HG02763 (cell line): ENCODE data around the gene TMEM62.
"Not testable (repeated sequence)": the region's sequence is repeated elsewhere in the genome, so short reads cannot be mapped to it uniquely, and the experiment has no call there.

Experiments
- ATAC-seq: cut with Tn5 transposase; IDR thresholded peaks from one replicate; pipeline ENCODE4 v1.9.1; 2021; ENCODE audit warnings: mild to moderate bottlenecking, moderate library complexity; ENCODE audit not compliant: unreplicated experiment

The TMEM62 gene

DNA sequence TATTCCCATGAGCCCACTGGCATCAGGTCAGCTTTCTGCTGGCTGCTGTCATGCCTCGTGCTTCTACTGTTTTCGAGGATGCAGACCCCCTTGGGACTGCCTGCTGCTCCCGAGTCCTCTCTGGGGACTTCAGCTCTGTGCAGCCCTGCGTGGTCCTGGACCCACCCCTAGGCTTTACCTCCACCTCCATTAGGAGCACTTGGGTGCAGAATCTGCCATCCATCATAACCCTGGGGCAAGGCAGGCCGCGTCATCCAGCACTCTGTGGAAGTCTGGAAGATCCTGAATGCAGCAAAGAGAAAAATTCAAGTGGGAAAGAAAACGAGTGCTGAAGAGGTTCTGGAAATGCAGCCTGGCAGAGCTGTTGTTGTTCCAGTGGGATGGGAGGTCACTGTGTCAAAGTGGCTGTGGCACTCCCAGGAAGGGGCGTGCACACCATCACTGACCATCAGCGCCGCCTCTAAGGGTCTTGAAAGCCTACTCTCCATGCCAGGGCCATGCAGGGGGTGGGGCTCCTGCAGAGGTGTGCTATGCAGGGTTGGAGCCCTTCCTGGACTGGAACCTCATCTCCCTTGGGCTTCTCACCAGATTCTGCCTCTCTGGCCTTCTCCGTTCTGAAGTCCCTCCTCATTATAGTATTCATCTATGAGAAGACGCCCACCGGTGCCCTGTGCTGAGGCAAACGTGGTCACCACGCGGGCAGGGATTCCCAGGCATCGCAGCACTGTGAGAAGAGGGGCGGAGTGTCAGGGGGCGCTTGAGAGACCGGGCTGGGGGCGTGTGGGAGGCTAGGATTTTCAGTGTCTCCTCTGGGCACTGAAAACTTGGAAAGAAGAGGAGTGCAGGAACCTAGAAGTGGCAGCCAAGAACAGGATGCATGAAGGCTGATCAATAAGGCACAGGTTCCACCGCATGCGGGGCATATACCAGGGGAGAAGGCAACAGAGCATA lies 74.9 kb downstream of the TMEM62 start:
- no peak for ATAC-seq

DNA sequence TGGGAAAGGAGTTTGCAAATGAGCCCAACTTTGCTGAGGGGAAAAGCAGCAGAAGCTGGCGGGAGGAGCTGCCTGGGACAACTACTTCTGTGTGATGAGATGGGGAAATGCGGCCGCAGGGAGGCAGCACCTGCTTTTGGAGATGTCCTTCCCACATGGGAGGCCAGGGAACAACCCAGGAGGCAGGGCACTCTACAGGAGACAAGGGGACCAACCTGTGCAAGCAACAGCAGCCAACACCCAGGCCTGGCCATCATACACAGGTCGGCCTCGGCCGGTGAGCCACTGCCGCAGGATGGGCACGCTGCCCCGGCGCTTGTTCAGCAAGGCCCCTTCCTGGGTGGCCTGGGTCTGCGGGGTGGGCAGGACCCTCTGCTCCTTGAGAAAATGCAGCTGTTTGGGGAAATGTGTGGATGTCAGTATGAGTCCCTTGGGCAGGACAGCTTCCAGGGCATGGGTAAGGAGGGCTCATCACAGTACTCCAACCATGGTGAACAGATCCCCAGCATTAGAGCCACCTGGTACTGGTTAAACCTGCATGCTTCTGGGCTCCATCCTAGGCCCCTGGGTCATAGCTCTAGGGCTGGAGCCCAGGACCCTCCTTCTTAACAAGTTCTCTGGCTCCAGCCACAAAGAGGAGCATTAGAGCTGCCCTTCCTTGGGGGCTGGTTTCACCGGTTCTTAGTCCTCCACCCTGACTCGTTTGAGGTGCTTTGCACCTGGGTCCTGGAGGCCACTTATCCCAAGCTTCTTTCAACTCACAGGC lies 75.9 kb downstream of the TMEM62 start:
- no peak for ATAC-seq

DNA sequence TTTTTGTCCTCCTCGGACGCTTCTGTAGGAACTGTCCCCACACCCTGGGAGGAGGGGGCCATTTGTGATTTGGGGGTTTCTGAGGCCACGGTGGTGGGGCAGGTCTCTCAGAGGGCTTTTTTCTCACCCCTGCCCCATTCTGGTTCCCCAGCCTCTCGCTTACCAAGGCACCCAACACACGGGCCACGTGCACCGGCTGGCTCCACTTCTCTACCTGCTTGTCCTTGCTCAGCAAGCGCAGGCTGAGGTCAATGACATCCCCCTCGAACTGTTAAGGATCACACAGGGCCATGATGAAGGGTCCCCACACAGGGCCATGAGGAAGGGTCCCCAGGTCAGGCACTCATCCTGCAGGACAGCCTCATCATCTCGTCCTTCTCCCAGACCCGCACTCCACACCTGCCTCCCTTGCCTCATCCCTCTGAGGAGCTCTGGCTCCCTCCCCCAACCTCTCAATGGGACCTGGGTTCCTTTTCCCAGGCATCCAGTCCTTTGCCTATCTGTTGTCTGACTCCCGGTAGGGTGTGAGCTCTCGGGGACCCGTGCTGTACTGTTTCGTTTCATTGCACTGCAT lies 76.9 kb downstream of the TMEM62 start:
- ATAC-seq = no peak

DNA sequence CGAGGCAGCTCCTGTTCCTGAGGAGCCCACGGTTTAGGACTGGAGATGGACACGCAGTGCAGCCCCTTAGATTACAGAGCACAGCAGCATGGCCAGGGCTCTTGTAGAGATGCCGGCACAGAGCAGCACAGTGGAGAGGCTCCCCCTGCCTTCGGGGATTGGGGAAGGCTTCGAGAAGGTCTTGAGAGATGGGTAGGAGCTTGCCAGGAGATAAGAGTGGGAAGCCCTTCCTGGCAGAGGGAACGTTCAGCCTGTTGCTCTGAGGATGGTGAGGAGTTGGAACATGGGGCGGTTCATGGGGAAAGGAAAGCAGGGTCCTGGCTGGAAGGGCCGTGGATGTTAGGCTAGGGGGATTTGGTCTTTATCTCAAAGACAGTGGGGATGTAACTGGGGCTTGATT lies 77.4 kb downstream of the TMEM62 start:
- no peak for ATAC-seq

DNA sequence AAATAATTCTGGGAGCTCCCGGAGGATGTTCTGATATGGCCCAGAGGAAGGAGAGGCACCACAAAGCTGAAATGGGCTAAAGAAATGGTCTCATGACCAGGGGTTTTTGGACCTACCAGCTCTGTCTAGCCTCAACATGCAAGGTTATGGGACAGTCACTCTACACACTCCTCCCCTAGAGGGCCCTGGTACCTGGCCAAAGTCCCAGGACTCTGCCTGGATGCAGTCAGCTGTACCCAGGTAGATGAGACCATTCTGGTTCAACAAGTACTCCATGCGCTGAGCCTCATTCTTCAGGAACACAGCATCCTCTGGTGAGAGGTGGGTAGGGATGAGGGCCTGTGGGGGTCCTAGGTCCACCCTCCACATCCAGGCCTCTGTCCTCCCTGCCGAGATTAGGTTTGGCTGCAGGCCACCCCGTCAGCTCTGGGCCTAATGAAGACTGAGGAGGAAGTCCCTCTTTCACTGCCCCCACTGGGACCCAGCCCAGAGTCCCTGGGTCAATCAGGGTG lies 77.9 kb downstream of the TMEM62 start:
- no peak for ATAC-seq

DNA sequence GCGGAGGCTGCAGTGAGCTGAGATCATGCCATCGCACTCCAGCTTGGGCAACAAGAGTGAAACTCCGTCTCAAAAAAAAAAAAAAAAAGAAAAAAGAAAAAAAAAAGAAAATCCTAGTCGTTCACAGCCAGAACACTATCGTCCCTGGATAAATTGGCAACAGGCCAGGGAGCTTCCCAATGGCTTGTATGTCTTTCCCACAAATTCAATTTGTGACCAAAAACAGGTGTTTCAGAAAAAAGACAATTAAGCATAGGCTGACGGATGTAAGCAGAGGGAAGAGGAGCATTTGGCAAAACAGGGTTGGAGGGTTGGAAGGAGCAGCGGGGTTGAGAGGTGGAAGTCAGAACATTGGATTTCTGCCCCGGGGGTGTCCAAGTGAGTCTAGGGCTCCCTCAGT lies 78.9 kb downstream of the TMEM62 start:
- no peak for ATAC-seq

DNA sequence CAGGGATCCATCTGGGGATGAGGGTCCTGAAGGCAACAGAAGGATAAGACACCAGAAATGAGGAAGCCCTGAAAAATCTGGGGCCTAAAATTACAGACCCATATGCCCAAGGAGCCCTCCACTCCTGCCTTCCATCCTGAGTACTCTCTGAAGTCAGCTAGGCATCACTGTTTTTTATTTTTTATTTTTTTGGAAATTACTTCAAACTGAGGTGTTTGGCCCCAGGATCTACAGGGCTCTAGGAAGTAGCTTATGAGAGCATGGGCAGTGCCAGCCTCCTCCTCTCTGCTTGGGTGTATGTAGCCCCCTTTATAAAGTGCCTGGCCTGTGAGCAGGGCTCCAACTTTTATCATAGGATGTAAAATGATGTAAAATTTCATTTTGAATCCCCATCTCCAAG lies 79.6 kb downstream of the TMEM62 start:
- no peak for ATAC-seq

DNA sequence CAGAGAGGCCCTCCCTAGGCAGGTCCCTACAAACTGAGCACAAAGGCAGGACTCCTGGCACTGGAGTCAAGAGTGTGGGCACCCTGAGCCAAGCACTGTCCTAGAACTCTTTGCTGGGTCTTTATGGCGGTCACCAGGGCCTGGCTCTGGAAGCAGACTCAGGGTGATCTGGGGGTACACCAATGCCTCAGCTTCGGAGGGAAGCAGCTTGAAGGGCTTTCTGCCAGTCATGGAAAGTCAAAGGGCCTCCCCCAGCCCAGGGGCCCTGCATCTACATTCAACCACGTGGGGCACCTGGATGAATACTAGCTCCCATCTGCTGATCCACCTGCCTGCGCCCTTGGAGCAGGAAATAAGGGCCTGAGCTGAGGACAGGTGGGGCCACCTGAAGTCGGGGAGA lies 80.1 kb downstream of the TMEM62 start:
- no peak for ATAC-seq

DNA sequence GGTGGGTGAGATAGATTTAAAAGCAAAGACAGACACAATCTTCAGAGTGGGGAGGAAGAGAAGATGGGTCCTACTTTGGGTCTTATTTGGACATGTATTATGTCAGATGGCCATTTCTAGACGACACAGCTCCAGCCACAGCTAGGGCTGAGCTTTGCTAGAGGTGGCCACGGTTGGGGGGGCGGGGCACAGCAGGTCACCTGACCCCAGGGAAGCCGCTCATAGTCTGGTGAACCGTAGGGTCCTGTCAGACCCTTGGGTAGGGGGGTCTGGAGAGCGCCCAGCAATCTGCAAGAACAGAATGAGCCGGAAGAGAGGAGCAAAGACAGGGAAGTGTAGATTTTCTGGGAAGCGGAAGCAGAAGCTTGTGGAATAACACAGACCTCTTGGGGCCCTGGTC lies 80.8 kb downstream of the TMEM62 start:
- ATAC-seq = no peak

DNA sequence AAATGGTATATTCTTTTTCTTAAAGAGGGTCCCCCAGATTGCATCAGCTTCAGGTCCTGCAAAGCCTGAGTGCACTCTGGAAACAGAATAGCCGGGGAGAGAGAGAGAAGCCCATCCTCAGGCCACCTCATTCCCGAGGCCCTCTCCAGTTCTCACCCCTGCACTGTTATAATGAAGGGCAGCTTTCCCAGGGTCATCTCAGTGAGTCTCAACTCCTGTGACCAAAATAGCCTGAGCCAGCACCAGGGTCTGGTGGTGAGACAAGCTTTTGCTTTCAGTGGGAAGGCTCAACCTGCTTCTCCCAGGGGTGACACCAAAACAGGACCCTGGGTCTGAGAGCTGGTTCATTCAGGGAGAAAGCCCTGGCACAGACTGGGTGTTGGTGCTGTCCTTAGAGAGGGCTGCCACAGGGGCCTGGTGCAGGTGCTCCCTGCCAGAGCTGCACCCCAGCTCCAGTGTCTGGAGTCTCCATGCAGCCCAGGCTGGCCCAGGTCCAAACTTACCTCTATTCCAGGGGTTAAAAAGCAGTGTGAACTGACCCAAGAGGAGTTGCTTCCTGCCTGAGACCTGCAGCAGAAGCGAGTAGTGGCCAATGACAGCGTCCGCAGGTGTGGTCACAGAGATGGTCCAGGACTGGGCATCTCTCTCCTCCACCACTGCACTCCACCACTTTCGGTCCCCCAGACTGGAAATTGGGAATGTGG lies 81.4 kb downstream of the TMEM62 start:
- no peak for ATAC-seq

DNA sequence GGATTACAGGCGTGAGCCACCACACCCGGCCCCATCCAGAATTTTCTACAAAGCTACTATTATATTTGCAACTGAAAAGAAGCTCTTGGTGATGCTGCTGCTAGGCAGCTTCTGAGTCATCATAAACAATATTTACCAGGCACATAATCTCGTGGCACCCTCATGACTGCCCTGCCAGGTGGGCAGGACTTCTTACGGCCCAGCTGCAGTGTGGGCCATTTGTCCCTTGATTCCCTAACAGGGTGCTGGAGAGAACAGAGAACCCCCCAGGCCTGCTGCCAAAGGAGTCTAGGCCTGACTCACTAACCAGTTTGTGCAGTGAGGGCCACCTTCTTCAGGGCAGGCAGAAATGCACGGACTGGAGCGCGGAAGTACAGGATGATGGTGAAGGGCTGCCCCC lies 82.6 kb downstream of the TMEM62 start:
- no peak for ATAC-seq

DNA sequence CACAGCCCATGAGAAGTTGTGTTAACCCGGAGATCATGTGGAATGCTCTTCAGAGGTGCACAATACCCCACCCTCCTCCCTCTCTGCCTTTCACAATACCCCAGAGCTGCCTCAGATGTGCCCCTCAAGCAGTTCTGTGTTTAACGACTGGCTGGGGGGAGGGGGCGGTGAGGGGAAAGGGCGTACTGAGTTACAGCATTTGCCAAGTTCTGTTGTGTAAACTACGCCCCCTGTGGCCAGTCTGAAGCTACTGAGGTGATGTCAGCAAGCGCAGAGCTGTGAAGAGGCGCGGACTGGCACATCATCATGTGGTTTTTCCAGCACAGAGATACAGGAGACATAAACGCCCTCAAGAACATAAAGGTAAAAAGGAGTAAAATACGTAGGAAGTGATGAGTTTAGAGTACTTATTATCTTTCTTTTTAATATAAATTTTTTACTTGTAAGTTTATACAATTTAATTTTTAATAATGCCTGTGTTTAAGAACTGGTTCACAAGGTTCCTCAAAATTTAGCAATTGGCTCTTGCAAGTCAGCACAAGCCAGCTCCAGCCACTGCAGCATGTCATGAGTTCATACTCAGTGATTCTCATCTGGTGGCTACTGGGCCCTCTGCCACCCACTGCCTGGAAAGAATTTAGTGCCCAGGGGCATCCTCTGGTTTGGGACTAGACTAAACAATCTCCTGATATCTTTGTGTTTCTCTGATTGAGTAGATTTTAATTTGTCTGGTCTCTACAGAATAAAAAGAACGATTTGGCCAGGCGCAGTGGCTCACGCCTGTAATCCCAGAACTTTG lies 85.7 kb downstream of the TMEM62 start:
- no peak for ATAC-seq

DNA sequence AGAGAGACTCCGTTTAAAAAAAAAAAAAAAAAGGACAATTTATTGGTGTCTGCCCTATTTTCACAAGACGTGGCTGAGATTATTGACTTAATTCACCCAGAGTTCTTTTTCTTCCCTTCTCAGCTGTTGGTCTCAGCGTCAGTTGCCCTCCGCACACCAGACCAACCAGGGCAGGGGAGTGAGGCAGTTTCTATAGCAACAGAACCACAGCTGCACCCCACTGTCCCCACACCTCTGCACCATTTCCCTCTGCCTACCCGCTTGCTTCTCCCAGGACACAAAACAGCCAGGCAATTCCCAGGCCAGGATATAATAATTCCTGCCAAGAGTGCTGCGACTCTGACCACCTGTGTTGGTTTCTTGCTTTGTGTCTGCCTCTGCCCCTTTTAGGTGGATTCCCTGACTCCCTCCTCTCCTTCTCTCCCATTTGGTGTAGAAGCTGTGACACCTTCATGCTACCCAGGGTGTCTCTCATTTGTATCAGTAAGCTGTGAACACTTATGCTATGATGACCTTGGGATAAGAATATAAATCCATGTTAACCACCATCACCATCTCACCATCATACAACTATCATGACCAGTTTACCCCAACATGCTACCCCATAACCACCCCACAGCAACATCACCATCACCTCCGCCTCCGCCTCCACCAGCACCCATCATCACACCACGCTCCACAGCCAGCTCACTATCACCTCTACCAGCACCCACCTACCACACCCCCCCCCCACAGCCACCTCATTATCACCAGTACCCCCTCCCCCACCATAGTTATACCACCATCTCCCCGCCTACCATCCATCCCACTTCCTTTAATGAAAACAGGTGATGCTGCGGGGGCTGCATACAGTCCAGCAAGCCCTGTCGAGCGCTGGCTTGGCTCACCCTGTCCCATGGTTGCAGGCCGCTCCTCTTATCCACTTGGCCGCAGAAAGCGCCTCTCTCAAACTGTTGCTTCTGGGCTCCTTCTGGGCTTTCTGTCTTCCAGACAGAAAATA lies 86.8 kb downstream of the TMEM62 start:
- no peak for ATAC-seq

DNA sequence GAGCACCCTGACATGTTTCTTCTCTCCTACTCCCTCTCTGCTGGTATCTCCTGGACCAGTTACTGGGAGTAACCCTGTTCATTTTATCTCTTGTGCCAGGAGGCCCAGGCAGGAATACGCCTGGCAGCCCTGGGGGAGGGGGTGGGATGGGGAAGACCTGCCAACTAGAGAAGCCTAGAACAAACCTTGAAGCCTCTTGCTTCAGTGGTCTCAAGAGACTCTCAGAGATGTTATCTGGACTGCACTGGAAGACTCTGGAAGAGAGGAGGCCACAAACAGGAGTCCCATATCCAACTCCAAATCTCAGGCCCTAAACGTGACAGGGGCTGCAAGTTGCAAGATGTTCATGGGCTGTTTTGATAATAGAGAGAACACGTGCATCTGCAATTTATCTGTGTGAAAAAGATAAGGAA lies 87.6 kb downstream of the TMEM62 start, which contains the start of gene EPB42:
Gene EPB42 (minus strand): TSS at position 28 of the 413 bp plus-strand sequence. CDS start 193 bp downstream, outside the sequence.
- no peak for ATAC-seq

DNA sequence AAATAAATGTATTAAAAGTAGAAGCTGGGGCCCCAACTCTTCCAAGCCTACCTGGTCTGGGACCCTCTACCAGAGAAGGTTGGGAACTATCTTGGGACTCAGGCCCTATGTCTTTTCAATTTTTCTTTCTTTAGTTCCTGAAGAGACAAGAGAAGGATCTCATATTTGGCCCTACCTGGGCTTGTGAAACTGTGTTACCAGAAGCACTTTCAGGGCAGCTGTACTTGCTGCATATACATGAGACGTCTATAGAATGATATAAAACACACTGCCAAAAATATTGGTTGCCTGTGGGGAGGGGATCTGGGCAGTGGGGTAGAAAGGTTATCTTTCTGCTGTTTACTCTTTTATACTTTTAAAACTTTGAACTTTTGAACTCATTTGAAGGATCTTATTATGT lies 88.0 kb downstream of the TMEM62 start:
- ATAC-seq = no peak

DNA sequence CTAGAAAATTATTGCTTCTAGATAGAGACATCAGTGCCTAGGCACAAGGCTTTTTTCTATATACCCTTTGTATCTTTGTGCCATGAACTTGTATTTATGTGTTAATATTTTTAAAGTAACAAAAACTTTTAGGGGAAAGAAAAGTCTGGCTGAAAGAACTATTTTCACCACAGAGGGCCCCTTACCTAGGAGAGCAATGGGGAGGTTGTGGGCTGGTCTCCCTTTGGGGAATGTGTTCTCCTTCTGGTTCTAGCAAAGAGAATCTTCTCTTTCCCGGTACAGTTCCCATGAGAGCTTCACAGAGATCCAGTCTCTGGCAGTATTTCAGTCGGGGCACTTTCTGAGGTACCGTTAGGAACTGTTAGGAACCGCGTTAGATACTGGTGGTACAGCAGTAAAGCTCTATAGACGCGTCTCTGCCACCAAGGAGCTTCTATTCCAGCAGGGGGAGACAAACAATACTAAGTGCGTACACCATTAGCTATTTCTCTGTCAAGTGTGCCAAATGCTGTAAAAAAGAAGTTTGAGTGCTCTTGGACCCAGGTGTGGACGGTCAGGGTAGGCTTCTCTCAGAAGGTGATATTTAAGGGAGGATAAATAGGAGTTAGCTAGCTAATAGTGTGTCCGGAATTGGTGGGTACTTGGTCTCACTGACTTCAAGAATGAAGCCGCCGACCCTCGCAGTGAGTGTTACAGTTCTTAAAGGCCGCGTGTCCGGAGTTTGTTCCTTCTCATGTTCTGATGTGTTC lies 92.0 kb downstream of the TMEM62 start:
- ATAC-seq = no peak

DNA sequence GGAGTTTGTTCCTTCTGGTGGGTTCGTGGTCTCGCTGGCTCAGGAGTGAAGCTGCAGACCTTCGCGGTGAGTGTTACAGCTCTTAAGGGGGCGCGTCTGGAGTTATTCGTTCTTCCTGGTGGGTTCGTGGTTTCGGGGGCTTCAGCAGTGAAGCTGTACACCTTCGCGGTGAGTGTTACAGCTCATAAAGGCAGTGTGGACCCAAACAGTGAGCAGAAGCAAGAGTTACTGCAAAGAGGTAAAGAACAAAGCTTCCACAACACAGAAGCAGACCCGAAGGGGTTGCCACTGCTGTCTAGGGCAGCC lies 92.5 kb downstream of the TMEM62 start:
- not testable (repeated sequence) for ATAC-seq
